ENCODE measurements around the gene TSTD2.

Gene TSTD2

GRCh38 chr9:97658707-97659106, 25.5 kb upstream of the TSTD2 start:
- peaks cover 30% of the 10 kb centered on the region for H3K36me3 ChIP-seq (replicated peaks; ENCODE audit: insufficient read depth, low read length)
- H3K27ac ChIP-seq (ENCODE audit: low read length), result no peak overlapping the region
- DNase-seq, result no peak
- H4K20me1 ChIP-seq (ENCODE audit: insufficient read depth, low read length), result no peaks in the 10 kb centered on the region
- H2AFZ ChIP-seq (ENCODE audit: low read length), result no peak overlapping the region
- TF ChIP-seq EZH2 (optimal IDR thresholded peaks at IDR 0.05; ENCODE audit: low read depth, low read length) (no peak), CTCF (IDR thresholded peaks at IDR 0.05; ENCODE audit: low read length) (no peak), EZH2phosphoT487 (IDR thresholded peaks at IDR 0.05; ENCODE audit: low read length) (no peak)
- no peaks in the 10 kb centered on the region for H3K9me3 ChIP-seq (replicated peaks; ENCODE audit: insufficient read depth, low read length)
- H3K9ac ChIP-seq (ENCODE audit: low read length), result no peak overlapping the region
- no peak overlapping the region for H3K4me3 ChIP-seq (ENCODE audit: low read length)
- no peaks in the 10 kb centered on the region for H3K27me3 ChIP-seq (replicated peaks; ENCODE audit: insufficient read depth, low read length)
- H3F3A ChIP-seq (ENCODE audit: insufficient read depth, low read length), result no peaks in the 10 kb centered on the region
- no peak overlapping the region for H3K4me2 ChIP-seq (ENCODE audit: low read depth, low read length)
- H3K79me2 ChIP-seq (ENCODE audit: low read length), result no peaks in the 10 kb centered on the region
- no peaks in the 10 kb centered on the region for H3K9me2 ChIP-seq (replicated peaks; ENCODE audit: insufficient read depth, low read length)
- no peaks in the 10 kb centered on the region for H3K4me1 ChIP-seq (ENCODE audit: low read length)

DNA sequence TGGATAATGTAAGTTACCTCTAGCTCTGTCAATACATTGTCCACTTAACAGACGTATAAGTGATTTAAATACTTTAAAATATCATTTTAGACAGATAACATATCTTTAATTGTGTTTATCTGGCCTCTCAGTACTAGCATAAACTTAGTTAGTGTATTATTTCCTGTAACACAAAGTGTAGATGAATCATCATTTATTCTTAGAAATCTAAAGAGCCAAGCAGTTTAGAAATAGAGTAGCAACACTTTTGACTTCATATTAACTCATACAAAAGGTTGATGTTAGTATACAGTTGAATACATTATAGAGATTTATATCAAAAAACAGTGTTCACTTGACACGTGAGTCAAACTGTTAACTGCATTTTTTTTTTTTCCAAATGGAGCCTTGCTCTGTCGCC, 18.5 kb upstream of the TSTD2 start:
- Histone ChIP-seq H3K4me1 (ENCODE audit: low read length) (no peaks in the 10 kb centered on the region), H3K36me3 (replicated peaks; ENCODE audit: insufficient read depth, low read length) (peaks cover 39% of the 10 kb centered on the region)

DNA sequence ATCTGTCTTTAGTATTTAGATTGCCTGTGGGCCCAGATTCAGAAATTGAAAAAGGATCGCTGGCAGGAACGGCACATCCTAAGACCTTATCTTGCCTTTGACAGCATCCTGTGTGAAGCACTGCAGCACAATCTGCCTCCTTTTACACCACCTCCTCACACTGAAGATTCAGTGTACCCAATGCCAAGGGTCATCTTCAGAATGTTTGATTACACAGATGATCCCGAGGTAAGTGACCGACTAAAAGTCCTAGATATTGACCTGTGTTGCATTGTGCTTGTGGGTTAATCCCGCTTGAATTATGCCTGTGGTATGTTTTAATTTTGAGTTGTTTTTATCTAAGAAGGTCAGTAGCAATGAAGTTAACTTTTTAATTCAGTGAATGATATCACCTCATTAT, 14.8 kb upstream of the TSTD2 start:
- H3K36me3 ChIP-seq (replicated peaks; ENCODE audit: insufficient read depth, low read length), result peaks cover 28% of the 10 kb centered on the region
- H3K79me2 ChIP-seq (ENCODE audit: low read length), result peaks cover 31% of the 10 kb centered on the region
- no peak overlapping the region for H2AFZ ChIP-seq (ENCODE audit: low read length)
- no peaks in the 10 kb centered on the region for H3K9me2 ChIP-seq (replicated peaks; ENCODE audit: insufficient read depth, low read length)
- no peaks in the 10 kb centered on the region for H4K20me1 ChIP-seq (ENCODE audit: insufficient read depth, low read length)
- H3K9ac ChIP-seq (ENCODE audit: low read length), result no peak overlapping the region
- TF ChIP-seq EZH2 (optimal IDR thresholded peaks at IDR 0.05; ENCODE audit: low read depth, low read length) (no peak), EZH2phosphoT487 (IDR thresholded peaks at IDR 0.05; ENCODE audit: low read length) (no peak), CTCF (IDR thresholded peaks at IDR 0.05; ENCODE audit: low read length) (no peak)
- no peak overlapping the region for H3K4me3 ChIP-seq (ENCODE audit: low read length)
- H3K27me3 ChIP-seq (replicated peaks; ENCODE audit: insufficient read depth, low read length), result no peaks in the 10 kb centered on the region
- no peak overlapping the region for H3K27ac ChIP-seq (ENCODE audit: low read length)
- no peaks in the 10 kb centered on the region for H3K4me1 ChIP-seq (ENCODE audit: low read length)
- no peak overlapping the region for H3K4me2 ChIP-seq (ENCODE audit: low read depth, low read length)
- H3F3A ChIP-seq (ENCODE audit: insufficient read depth, low read length), result no peaks in the 10 kb centered on the region
- DNase-seq, result no peak
- H3K9me3 ChIP-seq (replicated peaks; ENCODE audit: insufficient read depth, low read length), result no peaks in the 10 kb centered on the region

More for the DNA sequence above, 18.5 kb upstream of the TSTD2 start:
- Histone ChIP-seq H3K27ac (ENCODE audit: low read length) (no peak overlapping the region), H3K79me2 (ENCODE audit: low read length) (peaks cover 16% of the 10 kb centered on the region; the same call in 1 of the 2 replicates), H3F3A (ENCODE audit: insufficient read depth, low read length) (no peaks in the 10 kb centered on the region), H3K9me2 (replicated peaks; ENCODE audit: insufficient read depth, low read length) (no peaks in the 10 kb centered on the region), H4K20me1 (ENCODE audit: insufficient read depth, low read length) (no peaks in the 10 kb centered on the region), H3K9ac (ENCODE audit: low read length) (no peak overlapping the region), H3K4me3 (ENCODE audit: low read length) (no peak overlapping the region), H3K27me3 (replicated peaks; ENCODE audit: insufficient read depth, low read length) (no peaks in the 10 kb centered on the region), H2AFZ (ENCODE audit: low read length) (no peak overlapping the region), H3K4me2 (ENCODE audit: low read depth, low read length) (no peak overlapping the region), H3K9me3 (replicated peaks; ENCODE audit: insufficient read depth, low read length) (no peaks in the 10 kb centered on the region)
- DNase-seq, result no peak
- no peak for TF ChIP-seq EZH2 (optimal IDR thresholded peaks at IDR 0.05; ENCODE audit: low read depth, low read length)
- TF ChIP-seq CTCF (IDR thresholded peaks at IDR 0.05; ENCODE audit: low read length), result no peak

Measured in MM.1S (cell line).